SU-DHL-6 (cell line): ENCODE results near the gene OR56A3.

Experiments used
- H2AFZ ChIP-seq: fragments of 200-600 bp; sonication (generic); 2 replicates; pipeline ENCODE4 v1.6.1; 2014; ENCODE audit warnings: low read depth, mild to moderate bottlenecking, moderate library complexity, mixed read lengths, antibody characterized with exemption, low read length; ENCODE audit not compliant: severe bottlenecking
- H3F3A ChIP-seq: fragments of 200-600 bp; shearing (Covaris generic); 2 replicates; pipeline ENCODE4 v1.6.0; 2016; ENCODE audit warnings: antibody characterized with exemption, mild to moderate bottlenecking; ENCODE audit not compliant: insufficient read depth
- H3K27ac ChIP-seq: fragments of 200-600 bp; sonication (generic); 2 replicates; pipeline ENCODE4 v1.5.1; 2016; ENCODE audit warnings: low read depth, mild to moderate bottlenecking, low read length, moderate library complexity, mixed read lengths
- H3K27me3 ChIP-seq: fragments of 200-600 bp; sonication (generic), shearing (Covaris generic); 2 replicates; pipeline ENCODE4 v1.6.0; 2014; ENCODE audit warnings: mild to moderate bottlenecking, low read length
- H3K36me3 ChIP-seq: fragments of 200-600 bp; sonication (generic); 2 replicates; pipeline ENCODE4 v1.6.1; 2014; ENCODE audit warnings: mild to moderate bottlenecking, low read length, mixed read lengths
- H3K4me2 ChIP-seq: fragments of 300-600, 200-600 bp; shearing (Covaris generic), sonication (generic); 2 replicates; pipeline ENCODE4 v1.6.0; 2014; ENCODE audit warnings: low read length, low read depth, mild to moderate bottlenecking; ENCODE audit not compliant: poor library complexity, severe bottlenecking
- H3K4me3 ChIP-seq: fragments of 200-600 bp; sonication (generic); 2 replicates; pipeline ENCODE4 v1.5.1; 2014; ENCODE audit warnings: antibody characterized with exemption, low read length, mild to moderate bottlenecking, mixed read lengths; ENCODE audit not compliant: insufficient read depth, poor library complexity, severe bottlenecking
- H3K79me2 ChIP-seq: fragments of 200-600 bp; sonication (generic); 2 replicates; pipeline ENCODE4 v1.6.1; 2014; ENCODE audit warnings: mild to moderate bottlenecking, low read length, moderate library complexity; ENCODE audit not compliant: insufficient read depth
- H3K9ac ChIP-seq: fragments of 200-600 bp; sonication (generic); 2 replicates; pipeline ENCODE4 v1.7.0; 2014; ENCODE audit warnings: mild to moderate bottlenecking, low read length
- H3K9me2 ChIP-seq: fragments of 200-600 bp; sonication (generic); replicated peaks from 2 replicates; pipeline ENCODE4 v1.6.1; 2014; ENCODE audit warnings: low read length; ENCODE audit not compliant: insufficient read depth
- H3K9me3 ChIP-seq: fragments of 200-600 bp; sonication (generic); 2 replicates; pipeline ENCODE4 v1.6.1; 2014; ENCODE audit warnings: low read length, mixed read lengths; ENCODE audit not compliant: insufficient read depth
- H4K20me1 ChIP-seq: fragments of 200-600 bp; sonication (generic); 2 replicates; pipeline ENCODE4 v1.6.1; 2014; ENCODE audit warnings: low read depth, mild to moderate bottlenecking, antibody characterized with exemption, low read length, moderate library complexity, mixed read lengths
- EZH2phosphoT487 ChIP-seq: fragments of 200-600 bp; sonication (generic), shearing (Covaris generic); conservative IDR thresholded peaks from 2 replicates; pipeline ENCODE4 v1.6.1; 2018; ENCODE audit warnings: mild to moderate bottlenecking, antibody characterized with exemption, low read length, moderate library complexity, mixed read lengths
- TF ChIP-seq, protein P1 (sequence below): fragments of 200-600 bp; sonication (generic); IDR thresholded peaks from one replicate; pipeline ENCODE4 v1.5.1; 2017; ENCODE audit warnings: antibody characterized with exemption, mild to moderate bottlenecking, low read length, moderate library complexity; ENCODE audit not compliant: insufficient read depth, poor library complexity, severe bottlenecking

OR56A3 gene

GRCh38 chr11:5992604-5993251 lies 50.7 kb downstream of the OR56A3 start:
- no peak overlapping the region for H3K27ac ChIP-seq
- H3K4me2 ChIP-seq: no peak overlapping the region
- no peaks in the 10 kb centered on the region for H4K20me1 ChIP-seq
- H3K9me2 ChIP-seq: no peaks in the 10 kb centered on the region
- no peak for TF ChIP-seq EZH2phosphoT487
- TF ChIP-seq, protein P1, sequence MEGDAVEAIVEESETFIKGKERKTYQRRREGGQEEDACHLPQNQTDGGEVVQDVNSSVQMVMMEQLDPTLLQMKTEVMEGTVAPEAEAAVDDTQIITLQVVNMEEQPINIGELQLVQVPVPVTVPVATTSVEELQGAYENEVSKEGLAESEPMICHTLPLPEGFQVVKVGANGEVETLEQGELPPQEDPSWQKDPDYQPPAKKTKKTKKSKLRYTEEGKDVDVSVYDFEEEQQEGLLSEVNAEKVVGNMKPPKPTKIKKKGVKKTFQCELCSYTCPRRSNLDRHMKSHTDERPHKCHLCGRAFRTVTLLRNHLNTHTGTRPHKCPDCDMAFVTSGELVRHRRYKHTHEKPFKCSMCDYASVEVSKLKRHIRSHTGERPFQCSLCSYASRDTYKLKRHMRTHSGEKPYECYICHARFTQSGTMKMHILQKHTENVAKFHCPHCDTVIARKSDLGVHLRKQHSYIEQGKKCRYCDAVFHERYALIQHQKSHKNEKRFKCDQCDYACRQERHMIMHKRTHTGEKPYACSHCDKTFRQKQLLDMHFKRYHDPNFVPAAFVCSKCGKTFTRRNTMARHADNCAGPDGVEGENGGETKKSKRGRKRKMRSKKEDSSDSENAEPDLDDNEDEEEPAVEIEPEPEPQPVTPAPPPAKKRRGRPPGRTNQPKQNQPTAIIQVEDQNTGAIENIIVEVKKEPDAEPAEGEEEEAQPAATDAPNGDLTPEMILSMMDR: peak; percentile 46
- H3K9me3 ChIP-seq: no peaks in the 10 kb centered on the region
- no peak overlapping the region for H3K4me3 ChIP-seq
- no peak overlapping the region for H3K9ac ChIP-seq
- H3K36me3 ChIP-seq: no peaks in the 10 kb centered on the region
- H2AFZ ChIP-seq: no peak overlapping the region
- no peaks in the 10 kb centered on the region for H3K27me3 ChIP-seq
- H3F3A ChIP-seq: no peaks in the 10 kb centered on the region
- no peaks in the 10 kb centered on the region for H3K79me2 ChIP-seq

DNA sequence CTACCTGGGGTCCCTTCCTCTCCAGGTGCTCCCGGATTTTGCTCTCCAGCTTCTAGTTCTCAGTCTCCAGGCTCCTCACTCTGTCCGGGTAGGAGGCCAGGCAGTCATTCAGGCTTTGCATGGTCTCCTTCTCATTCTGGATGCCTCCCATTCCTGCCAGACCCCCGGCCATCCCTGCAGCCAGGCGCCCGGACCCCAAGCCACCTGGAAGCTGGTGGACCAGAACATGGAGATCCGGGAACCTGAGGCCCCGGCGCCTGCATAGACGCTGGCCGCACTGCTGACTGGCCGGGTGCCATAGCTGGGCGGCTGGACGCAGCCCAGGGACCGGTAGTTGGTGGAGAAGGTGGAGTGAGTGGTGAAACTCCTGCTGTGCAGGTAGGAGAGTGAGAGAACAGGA lies 52.7 kb downstream of the OR56A3 start:
- Histone ChIP-seq H2AFZ (no peak overlapping the region), H3F3A (no peaks in the 10 kb centered on the region), H3K36me3 (no peaks in the 10 kb centered on the region), H3K27me3 (no peaks in the 10 kb centered on the region), H3K27ac (no peak overlapping the region), H3K9me3 (no peaks in the 10 kb centered on the region), H3K4me2 (no peak overlapping the region), H3K9me2 (no peaks in the 10 kb centered on the region), H3K9ac (no peak overlapping the region), H3K4me3 (no peak overlapping the region), H4K20me1 (no peaks in the 10 kb centered on the region), H3K79me2 (no peaks in the 10 kb centered on the region)
- TF ChIP-seq, protein P1: no peak
- TF ChIP-seq EZH2phosphoT487: no peak
